GM23248 (cell line): ENCODE data around the gene PSMC6. TPM values are rescaled to one million over a fixed set of nuclear protein-coding genes. Genes with fewer than 3 reads are reported as not detected.

Experiments
- DNase-seq: peaks from one replicate; pipeline ENCODE4 v3.0.0-alpha.2; 2015
- H2AFZ ChIP-seq: fragments of 200-600 bp; sonication (generic); 2 replicates; pipeline ENCODE4 v1.6.1; 2016; ENCODE audit warnings: antibody characterized with exemption
- H3F3A ChIP-seq: fragments of 200-600 bp; sonication (generic); 2 replicates; pipeline ENCODE4 v1.6.1; 2016; ENCODE audit warnings: mild to moderate bottlenecking, antibody characterized with exemption, mixed run types; ENCODE audit not compliant: insufficient read depth
- H3K27ac ChIP-seq: fragments of 200-600 bp; sonication (generic); 2 replicates; pipeline ENCODE4 v1.5.1; 2016; ENCODE audit warnings: mild to moderate bottlenecking
- H3K27me3 ChIP-seq: fragments of 200-600 bp; sonication (generic); replicated peaks from 2 replicates; pipeline ENCODE4 v1.6.1; 2016; ENCODE audit warnings: mild to moderate bottlenecking; ENCODE audit not compliant: insufficient read depth
- H3K36me3 ChIP-seq: fragments of 200-600 bp; sonication (generic); 2 replicates; pipeline ENCODE4 v1.6.1; 2016; ENCODE audit warnings: low read depth, mild to moderate bottlenecking
- H3K4me1 ChIP-seq: fragments of 200-600 bp; sonication (generic); 2 replicates; pipeline ENCODE4 v1.6.1; 2016; ENCODE audit warnings: mild to moderate bottlenecking; ENCODE audit not compliant: insufficient read depth
- H3K4me2 ChIP-seq: fragments of 200-600 bp; sonication (generic); one replicate; pipeline ENCODE4 v1.6.1; 2016; ENCODE audit warnings: mild to moderate bottlenecking; ENCODE audit not compliant: unreplicated experiment
- H3K4me3 ChIP-seq: fragments of 200-600 bp; sonication (generic); 2 replicates; pipeline ENCODE4 v1.5.1; 2016; ENCODE audit warnings: mild to moderate bottlenecking
- H3K79me2 ChIP-seq: fragments of 200-600 bp; sonication (generic); 2 replicates; pipeline ENCODE4 v1.6.1; 2016; ENCODE audit warnings: mild to moderate bottlenecking; ENCODE audit not compliant: insufficient read depth
- H3K9ac ChIP-seq: fragments of 200-600 bp; sonication (generic); 2 replicates; pipeline ENCODE4 v1.6.1; 2016; ENCODE audit warnings: mild to moderate bottlenecking
- H3K9me2 ChIP-seq: fragments of 200-600 bp; sonication (generic); 2 replicates; pipeline ENCODE4 v1.6.1; 2016; ENCODE audit warnings: mixed run types, mild to moderate bottlenecking, moderate library complexity; ENCODE audit not compliant: insufficient read depth
- H3K9me3 ChIP-seq: fragments of 200-600 bp; sonication (generic); one replicate; pipeline ENCODE4 v1.6.1; 2017; ENCODE audit warnings: low read depth
- H4K20me1 ChIP-seq: fragments of 200-600 bp; sonication (generic); 2 replicates; pipeline ENCODE4 v1.6.0; 2016; ENCODE audit not compliant: insufficient read depth
- EZH2 ChIP-seq: fragments of 200-600 bp; sonication (generic); IDR thresholded peaks from 2 replicates; pipeline ENCODE4 v1.6.1; 2018; ENCODE audit warnings: antibody characterized with exemption, mild to moderate bottlenecking; ENCODE audit not compliant: insufficient read depth, poor library complexity, severe bottlenecking
- EZH2phosphoT487 ChIP-seq: fragments of 200-600 bp; sonication (generic); IDR thresholded peaks from 2 replicates; pipeline ENCODE4 v1.6.1; 2018; ENCODE audit warnings: antibody characterized with exemption, moderate library complexity, mild to moderate bottlenecking, low read depth; ENCODE audit not compliant: insufficient read depth
- WGBS, 2 experiments: methylation state at CpG; one replicate each; pipeline ENCODE4 v1.1.6; 2015 to 2017; ENCODE audit warnings: low lambda C conversion rate in 2 of 2, low coverage in 1 of 2; ENCODE audit errors: missing lambda C conversion rate in 2 of 2; 5-methylcytosine and 5-hydroxymethylcytosine counted together
- in situ Hi-C: fragments of 300-500 bp; cut with MboI; formaldehyde crosslinking; loops from 2 replicates; pipeline ENCODE4 v1.15.0; 2020
- polyA plus RNA-seq: library from polyadenylated mRNA; unstranded; fragments of >200 nt; fragmentation: Nextera tagmentation; extraction: Ambion mirVana; gene quantifications from 2 replicates; pipeline ENCODE4 v1.2.1, GENCODE V29; 2016
- total RNA-seq: library from RNA; depleted of rRNA; stranded (reverse); fragments of >200 nt; shearing (Covaris generic); gene quantifications from 2 replicates; pipeline ENCODE4 v1.2.3, GENCODE V29; 2014; rRNA removed

PSMC6 gene
- total and polyA plus RNA-seq, 2 experiments from 2014 or later = 98.8 to 108 TPM

GRCh38 chr14:52769887-52770286, 62.9 kb downstream of the PSMC6 start:
- in situ Hi-C loops = no loop called here
- Histone ChIP-seq H3K4me1 (peaks cover 21% of the 10 kb centered on the region), H3K4me2 (no peak overlapping the region), H3K9me3 (no peaks in the 10 kb centered on the region), H3K9me2 (no peaks in the 10 kb centered on the region), H3K36me3 (peaks cover 23% of the 10 kb centered on the region; the same call in 1 of the 2 replicates), H3K27ac (no peak overlapping the region), H2AFZ (no peak overlapping the region), H3K4me3 (no peak overlapping the region), H3K27me3 (no peaks in the 10 kb centered on the region), H3K79me2 (no peaks in the 10 kb centered on the region), H3F3A (peaks cover 13% of the 10 kb centered on the region), H4K20me1 (no peaks in the 10 kb centered on the region), H3K9ac (no peak overlapping the region)
- no peak for DNase-seq
- TF ChIP-seq EZH2 (no peak), EZH2phosphoT487 (no peak)

GRCh38 chr14:52776816-52777215, 69.8 kb downstream of the PSMC6 start:
- Histone ChIP-seq H3K4me3 (no peak overlapping the region), H3K9me2 (no peaks in the 10 kb centered on the region), H2AFZ (no peak overlapping the region), H3K27me3 (no peaks in the 10 kb centered on the region), H3K9me3 (no peaks in the 10 kb centered on the region), H3F3A (peaks cover 38% of the 10 kb centered on the region), H3K4me2 (no peak overlapping the region), H3K27ac (no peak overlapping the region), H4K20me1 (no peaks in the 10 kb centered on the region), H3K4me1 (peaks cover 25% of the 10 kb centered on the region), H3K36me3 (peaks cover 48% of the 10 kb centered on the region), H3K9ac (no peak overlapping the region), H3K79me2 (peaks cover 28% of the 10 kb centered on the region)
- no peak for TF ChIP-seq EZH2phosphoT487
- TF ChIP-seq EZH2 = no peak
- in situ Hi-C loops = no loop called here
- WGBS, 2 experiments = 87 to 88% methylated on average over 7 of the region's 7 CpGs
- DNase-seq = no peak

Other genes starting within 250 kb of the PSMC6 start
- 2.1 and 2.5 TPM in 2 replicates for gene TXNDC16, start 154.7 kb upstream of the PSMC6 start, total RNA-seq
- gene TXNDC16, start 154.7 kb upstream of the PSMC6 start, polyA plus RNA-seq = 1.9 and 2.4 TPM in 2 replicates
- gene GPR137C, start 154.4 kb upstream of the PSMC6 start, total RNA-seq = 0.89 and 1.1 TPM in 2 replicates
- 0.70 and 0.86 TPM in 2 replicates for gene GPR137C, start 154.4 kb upstream of the PSMC6 start, polyA plus RNA-seq
- gene ERO1A, start 11.6 kb upstream of the PSMC6 start, total RNA-seq = 82.7 and 91.1 TPM in 2 replicates
- 45.1 and 48.6 TPM in 2 replicates for gene ERO1A, start 11.6 kb upstream of the PSMC6 start, polyA plus RNA-seq
- 19.3 and 20.1 TPM in 2 replicates for gene STYX, start 23.0 kb downstream of the PSMC6 start, total RNA-seq
- 21.7 and 23.0 TPM in 2 replicates for gene STYX, start 23.0 kb downstream of the PSMC6 start, polyA plus RNA-seq
- gene GNPNAT1, start 84.4 kb downstream of the PSMC6 start, total RNA-seq = 58.9 and 64.1 TPM in 2 replicates
- gene GNPNAT1, start 84.4 kb downstream of the PSMC6 start, polyA plus RNA-seq = 59.6 and 64.5 TPM in 2 replicates
- gene FERMT2, start 243.8 kb downstream of the PSMC6 start, total RNA-seq = 217 and 256 TPM in 2 replicates
- 124 and 126 TPM in 2 replicates for gene FERMT2, start 243.8 kb downstream of the PSMC6 start, polyA plus RNA-seq